ENCODE data around the gene TFDP1. TPM values are rescaled to one million over a fixed set of nuclear protein-coding genes. Genes with fewer than 3 reads are reported as not detected.

Gene TFDP1
- polyA plus RNA-seq, 3 donors: 30.3 to 54.0 (median 37.6) TPM

GRCh38 chr13:113605461-113605860 is 20.9 kb downstream of the TFDP1 start:
- peaks cover 0 to 2% (median 0%) of the 10 kb centered on the region in 3 donors for H3K27me3 Mint-ChIP-seq (ENCODE audit: low read depth in 3 of 3)
- peak overlapping the region; percentile 82 to 98 (median 96) for H3K27ac Mint-ChIP-seq
- H3K4me3 Mint-ChIP-seq: no peak overlapping the region
- Histone ChIP-seq H4K20me1 (ENCODE audit: insufficient read depth, low read length) (no peaks in the 10 kb centered on the region), H3K4me3 (replicated peaks in 1 of 3; ENCODE audit: low read depth in 2 of 3, low read length in 3 of 3) (no peak overlapping the region), H3K79me2 (ENCODE audit: insufficient read depth, low read length) (peaks cover 97% of the 10 kb centered on the region), H3K9ac (ENCODE audit: insufficient read depth, low read length, poor library complexity, severe bottlenecking) (no peak overlapping the region), H3K4me2 (replicated peaks; ENCODE audit: extremely low read depth, low read length, poor library complexity, severe bottlenecking) (no peak overlapping the region), H3K9me3 (replicated peaks in 1 of 2; ENCODE audit: control insufficient read depth in 1 of 2, insufficient read depth in 1 of 2, low read length in 2 of 2) (peaks cover 0 to 2% of the 10 kb centered on the region in 2 donors), H2AFZ (ENCODE audit: insufficient read depth, low read depth, low read length, poor library complexity, severe bottlenecking) (no peak overlapping the region), H3K27me3 (ENCODE audit: control insufficient read depth in 2 of 2, insufficient read depth in 2 of 2, low read length in 2 of 2) (no peaks in the 10 kb centered on the region), H3K4me1 (ENCODE audit: control insufficient read depth in 1 of 2, insufficient read depth in 2 of 2, low read length in 2 of 2) (peaks cover 28 to 31% of the 10 kb centered on the region in 2 donors), H3K36me3 (replicated peaks in 1 of 2; ENCODE audit: control insufficient read depth in 1 of 2, insufficient read depth in 2 of 2, low read length in 2 of 2) (peaks cover 10 to 24% of the 10 kb centered on the region in 2 donors), H3K27ac (ENCODE audit: low read depth in 1 of 2, low read length in 2 of 2) (peak overlapping the region in 1 of 2 donors; percentile 83)
- peaks cover 0 to 6% (median under 1%) of the 10 kb centered on the region in 7 donors for H3K9me3 Mint-ChIP-seq
- H3K4me1 Mint-ChIP-seq: peaks cover 44% of the 10 kb centered on the region
- H3K36me3 Mint-ChIP-seq: peaks cover 29 to 48% of the 10 kb centered on the region in 2 donors
- 100% methylated on average over 4 of the region's 8 CpGs for WGBS (ENCODE audit: insufficient coverage)
- intact Hi-C loops (cut with micrococcal nuclease): no loop called here
- no peak for DNase-seq
- TF ChIP-seq, protein P1, sequence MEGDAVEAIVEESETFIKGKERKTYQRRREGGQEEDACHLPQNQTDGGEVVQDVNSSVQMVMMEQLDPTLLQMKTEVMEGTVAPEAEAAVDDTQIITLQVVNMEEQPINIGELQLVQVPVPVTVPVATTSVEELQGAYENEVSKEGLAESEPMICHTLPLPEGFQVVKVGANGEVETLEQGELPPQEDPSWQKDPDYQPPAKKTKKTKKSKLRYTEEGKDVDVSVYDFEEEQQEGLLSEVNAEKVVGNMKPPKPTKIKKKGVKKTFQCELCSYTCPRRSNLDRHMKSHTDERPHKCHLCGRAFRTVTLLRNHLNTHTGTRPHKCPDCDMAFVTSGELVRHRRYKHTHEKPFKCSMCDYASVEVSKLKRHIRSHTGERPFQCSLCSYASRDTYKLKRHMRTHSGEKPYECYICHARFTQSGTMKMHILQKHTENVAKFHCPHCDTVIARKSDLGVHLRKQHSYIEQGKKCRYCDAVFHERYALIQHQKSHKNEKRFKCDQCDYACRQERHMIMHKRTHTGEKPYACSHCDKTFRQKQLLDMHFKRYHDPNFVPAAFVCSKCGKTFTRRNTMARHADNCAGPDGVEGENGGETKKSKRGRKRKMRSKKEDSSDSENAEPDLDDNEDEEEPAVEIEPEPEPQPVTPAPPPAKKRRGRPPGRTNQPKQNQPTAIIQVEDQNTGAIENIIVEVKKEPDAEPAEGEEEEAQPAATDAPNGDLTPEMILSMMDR (IDR thresholded peaks at IDR 0.05): no peak

DNA sequence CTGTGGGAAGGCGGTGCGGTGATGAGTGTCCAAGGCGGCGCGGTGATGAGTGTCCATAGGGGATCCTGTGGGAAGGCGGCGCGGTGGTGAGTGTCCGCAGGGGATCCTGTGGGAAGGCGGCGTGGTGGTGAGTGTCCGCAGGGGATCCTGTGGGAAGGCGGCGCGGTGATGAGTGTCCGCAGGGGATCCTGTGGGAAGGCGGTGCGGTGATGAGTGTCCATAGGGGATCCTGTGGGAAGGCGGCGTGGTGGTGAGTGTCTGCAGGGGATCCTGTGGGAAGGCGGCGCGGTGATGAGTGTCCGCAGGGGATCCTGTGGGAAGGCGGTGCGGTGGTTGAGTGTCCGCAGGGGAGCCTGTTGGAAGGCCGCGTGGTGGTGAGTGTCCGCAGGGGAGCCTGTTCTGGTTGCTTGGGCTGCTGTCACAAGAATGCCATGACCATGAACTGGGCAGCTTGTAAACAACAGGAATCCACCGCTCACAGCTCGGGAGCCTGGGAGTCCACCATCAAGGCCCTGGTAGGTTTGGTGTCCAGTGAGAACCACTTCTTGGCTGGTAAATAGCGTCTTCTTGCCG is 21.4 kb downstream of the TFDP1 start:
- Histone ChIP-seq H3K4me3 (replicated peaks in 1 of 3; ENCODE audit: low read depth in 2 of 3, low read length in 3 of 3) (no peak overlapping the region), H4K20me1 (ENCODE audit: insufficient read depth, low read length) (no peaks in the 10 kb centered on the region), H3K79me2 (ENCODE audit: insufficient read depth, low read length) (peaks cover 97% of the 10 kb centered on the region), H3K36me3 (replicated peaks in 1 of 2; ENCODE audit: control insufficient read depth in 1 of 2, insufficient read depth in 2 of 2, low read length in 2 of 2) (peaks cover 14 to 24% of the 10 kb centered on the region in 2 donors), H2AFZ (ENCODE audit: insufficient read depth, low read depth, low read length, poor library complexity, severe bottlenecking) (no peak overlapping the region), H3K27ac (ENCODE audit: low read depth in 1 of 2, low read length in 2 of 2) (peak overlapping the region; percentile 83 to 90), H3K27me3 (ENCODE audit: control insufficient read depth in 2 of 2, insufficient read depth in 2 of 2, low read length in 2 of 2) (no peaks in the 10 kb centered on the region), H3K9ac (ENCODE audit: insufficient read depth, low read length, poor library complexity, severe bottlenecking) (peak overlapping the region; percentile 61), H3K4me1 (ENCODE audit: control insufficient read depth in 1 of 2, insufficient read depth in 2 of 2, low read length in 2 of 2) (peaks cover 28 to 31% of the 10 kb centered on the region in 2 donors), H3K4me2 (replicated peaks; ENCODE audit: extremely low read depth, low read length, poor library complexity, severe bottlenecking) (no peak overlapping the region), H3K9me3 (replicated peaks in 1 of 2; ENCODE audit: control insufficient read depth in 1 of 2, insufficient read depth in 1 of 2, low read length in 2 of 2) (no peaks in the 10 kb centered on the region)
- Mint-ChIP-seq H3K36me3 (peaks cover 32 to 43% of the 10 kb centered on the region in 2 donors), H3K4me3 (no peak overlapping the region), H3K4me1 (peaks cover 44% of the 10 kb centered on the region), H3K27me3 (ENCODE audit: low read depth in 3 of 3) (peaks cover 0 to 2% (median 0%) of the 10 kb centered on the region in 3 donors), H3K27ac (peak overlapping the region; percentile 96 to 98 (median 97)), H3K9me3 (peaks cover 0 to 6% (median 0%) of the 10 kb centered on the region in 7 donors)
- 99% methylated on average over 30 of the region's 34 CpGs for WGBS (ENCODE audit: insufficient coverage)
- intact Hi-C loops (cut with micrococcal nuclease): no loop called here
- DNase-seq: no peak
- TF ChIP-seq, protein P1 (IDR thresholded peaks at IDR 0.05): no peak

Measured in CD14-positive monocyte (primary cell).